ENCODE measurements around the gene MRPL49. TPM values are rescaled to one million over a fixed set of nuclear protein-coding genes. Genes with fewer than 3 reads are reported as not detected.

MRPL49 gene
- total and polyA plus RNA-seq, 2 of the 8 experiments (the other 6 are each of a cell fraction or from before 2014, with no cell fraction given), result 54.0 to 84.8 TPM

DNA sequence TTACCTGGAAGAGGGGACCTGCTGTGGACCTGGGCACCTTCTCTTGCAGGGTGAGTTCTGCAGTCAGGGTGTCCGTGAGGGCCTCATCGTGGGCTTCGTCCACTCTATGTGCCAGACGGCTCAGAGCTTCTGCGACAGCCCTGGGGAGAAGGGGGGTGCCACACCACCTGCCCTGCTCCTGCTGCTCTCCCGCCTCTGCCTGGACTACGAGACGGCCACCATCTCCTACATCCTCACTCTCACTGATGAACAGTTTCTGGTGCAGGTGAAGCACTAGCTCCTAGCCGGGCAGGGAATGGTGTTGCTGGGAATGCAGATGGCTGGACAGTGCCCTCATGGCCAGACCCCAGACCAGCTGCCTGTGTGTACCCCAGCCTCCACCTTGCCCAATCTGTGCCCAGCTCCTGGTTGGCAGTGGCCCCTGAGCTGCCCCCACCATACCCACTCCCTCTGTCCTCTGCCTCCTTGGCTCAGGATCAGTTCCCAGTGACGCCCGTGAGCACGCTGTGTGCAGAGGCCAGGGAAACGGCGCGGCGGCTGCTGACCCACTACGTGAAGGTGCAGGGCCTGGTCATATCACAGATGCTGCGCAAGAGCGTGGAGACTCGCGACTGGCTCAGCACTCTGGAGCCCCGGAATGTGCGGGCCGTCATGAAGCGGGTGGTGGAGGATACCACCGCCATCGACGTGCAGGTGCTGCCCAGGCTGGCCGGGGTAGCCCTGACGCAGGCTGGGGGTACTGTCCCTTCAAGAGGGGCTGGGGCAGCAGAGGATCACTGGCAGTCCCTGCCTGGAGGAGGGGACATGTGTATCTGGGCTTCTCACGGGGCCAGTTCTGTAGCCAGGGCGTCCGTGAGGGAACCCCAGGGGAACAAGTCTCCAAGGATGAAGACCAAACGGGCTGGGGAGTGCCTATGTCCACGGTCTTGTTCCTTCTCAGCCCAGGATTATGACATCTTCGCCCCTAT is 12.6 kb upstream of the MRPL49 start:
- no peak overlapping the region for H2AFZ ChIP-seq (ENCODE audit: low read length)
- H3K4ac ChIP-seq (replicated peaks; ENCODE audit: insufficient read length, low read depth, low read length), result no peak overlapping the region
- peaks cover 7% of the 10 kb centered on the region; the same call in 1 of the 2 replicates for H3K79me1 ChIP-seq (ENCODE audit: low read depth, low read length)
- FAIRE-seq, result no peak
- no peak overlapping the region for H2AK5ac ChIP-seq (ENCODE audit: low read depth, low read length)
- peaks cover 2 to 18% (median 12%) of the 10 kb centered on the region in 4 experiments for H3K4me1 ChIP-seq (replicated peaks in 1 of 4; ENCODE audit: control insufficient read depth in 3 of 4, insufficient read depth in 4 of 4, low read length in 3 of 4)
- H3K56ac ChIP-seq (replicated peaks; ENCODE audit: insufficient read length, low read depth, low read length), result no peak overlapping the region
- H3K9ac ChIP-seq (replicated peaks in 1 of 4; ENCODE audit: extremely low read depth in 1 of 4, low read depth in 3 of 4, low read length in 3 of 4), result no peak overlapping the region
- H3K23ac ChIP-seq (ENCODE audit: insufficient read length), result no peak overlapping the region
- H3K18ac ChIP-seq (ENCODE audit: extremely low read depth, low read length), result no peak overlapping the region
- no peak overlapping the region for H3K27ac ChIP-seq (ENCODE audit: low read depth, low read length)
- H3K9me3 ChIP-seq (ENCODE audit: insufficient read depth in 2 of 2, low read depth in 1 of 2, low read length in 1 of 2), result no peaks in the 10 kb centered on the region
- H2BK12ac ChIP-seq (ENCODE audit: low read depth, low read length), result no peak overlapping the region
- H4K91ac ChIP-seq (replicated peaks; ENCODE audit: insufficient read length, low read length), result no peak overlapping the region
- no peak overlapping the region for H4K8ac ChIP-seq (ENCODE audit: extremely low read depth, insufficient read depth, low read length)
- H3K14ac ChIP-seq (ENCODE audit: insufficient read length), result no peak overlapping the region
- no peaks in the 10 kb centered on the region for H3K27me3 ChIP-seq (replicated peaks in 1 of 4; ENCODE audit: control insufficient read depth in 3 of 4, extremely low read depth in 1 of 4, insufficient read depth in 3 of 4, low read length in 3 of 4)
- WGBS, 2 experiments (ENCODE audit: extremely low coverage in 1 of 2, insufficient coverage in 1 of 2, insufficient read length in 1 of 2, insufficient replicate concordance in 2 of 2, low coverage in 1 of 2, low lambda C conversion rate in 2 of 2, missing lambda C conversion rate in 1 of 2), result 94% methylated on average over 36 of the region's 36 CpGs; no CpG with 5 or more reads in 1 of the 2 experiments
- no peak overlapping the region for H3K4me3 ChIP-seq (ENCODE audit: extremely low read depth in 1 of 4, insufficient read depth in 2 of 4, low read depth in 3 of 4, low read length in 4 of 4)
- no peak overlapping the region for H3K4me2 ChIP-seq (ENCODE audit: insufficient read depth in 1 of 2, low read depth in 2 of 2, low read length in 2 of 2)
- no peak overlapping the region for H4K5ac ChIP-seq (ENCODE audit: insufficient read length, low read depth, low read length)
- H2BK120ac ChIP-seq (replicated peaks; ENCODE audit: low read depth, low read length), result no peak overlapping the region
- no peaks in the 10 kb centered on the region; a peak in 1 of 4 replicates for H3K79me2 ChIP-seq (ENCODE audit: control insufficient read depth in 1 of 2, insufficient read depth in 2 of 2, low read length in 2 of 2)
- no peak overlapping the region for H2BK20ac ChIP-seq (ENCODE audit: low read length)
- peaks cover 0 to 19% of the 10 kb centered on the region in 2 experiments for H4K20me1 ChIP-seq (replicated peaks in 1 of 2; ENCODE audit: control insufficient read depth in 1 of 2, insufficient read depth in 2 of 2, low read length in 2 of 2)
- H2BK15ac ChIP-seq (ENCODE audit: low read length), result no peak overlapping the region
- ChIA-PET POLR2A (ENCODE audit: partially characterized antibody) (interaction anchor here (0.7 to 17.4 kb wide), 10 partner anchors 8 to 246 kb away, joined by 3 to 305 read pairs (median 11); partner anchors contain the start of genes ARL2, FAU, MRPL49 and SYVN1), CTCF (ENCODE audit: partially characterized antibody) (interaction anchor here (0.5 to 7.9 kb wide), 34 partner anchors 8 to 322 kb away, joined by 3 to 85 read pairs (median 4); partner anchors contain the start of genes FAU, MAJIN, MRPL49 and SNX15)
- no peak for DNase-seq (ENCODE audit: low read depth in 1 of 2, low spot score in 2 of 2)
- H3K36me3 ChIP-seq (ENCODE audit: control insufficient read depth in 2 of 4, insufficient read depth in 4 of 4, low read length in 3 of 4), result peaks cover 0 to 13% (median 0%) of the 10 kb centered on the region in 4 experiments; a peak in 1 of 8 replicates
- peaks cover 12% of the 10 kb centered on the region; the same call in 1 of the 2 replicates for H3K23me2 ChIP-seq (ENCODE audit: low read depth, low read length)
- H2BK5ac ChIP-seq (ENCODE audit: low read depth, low read length), result no peak overlapping the region
- no peak for TF ChIP-seq SP2 (IDR thresholded peaks at IDR 0.05; ENCODE audit: low read length)
- TF ChIP-seq, protein P1, sequence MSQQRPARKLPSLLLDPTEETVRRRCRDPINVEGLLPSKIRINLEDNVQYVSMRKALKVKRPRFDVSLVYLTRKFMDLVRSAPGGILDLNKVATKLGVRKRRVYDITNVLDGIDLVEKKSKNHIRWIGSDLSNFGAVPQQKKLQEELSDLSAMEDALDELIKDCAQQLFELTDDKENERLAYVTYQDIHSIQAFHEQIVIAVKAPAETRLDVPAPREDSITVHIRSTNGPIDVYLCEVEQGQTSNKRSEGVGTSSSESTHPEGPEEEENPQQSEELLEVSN (IDR thresholded peaks at IDR 0.05), result no peak
- TF ChIP-seq CBX8 (IDR thresholded peaks at IDR 0.05; ENCODE audit: borderline replicate concordance, low read depth, low read length), result no peak

Measured in H1 (cell line).